ENCODE data around the gene COL18A1.

DNA sequence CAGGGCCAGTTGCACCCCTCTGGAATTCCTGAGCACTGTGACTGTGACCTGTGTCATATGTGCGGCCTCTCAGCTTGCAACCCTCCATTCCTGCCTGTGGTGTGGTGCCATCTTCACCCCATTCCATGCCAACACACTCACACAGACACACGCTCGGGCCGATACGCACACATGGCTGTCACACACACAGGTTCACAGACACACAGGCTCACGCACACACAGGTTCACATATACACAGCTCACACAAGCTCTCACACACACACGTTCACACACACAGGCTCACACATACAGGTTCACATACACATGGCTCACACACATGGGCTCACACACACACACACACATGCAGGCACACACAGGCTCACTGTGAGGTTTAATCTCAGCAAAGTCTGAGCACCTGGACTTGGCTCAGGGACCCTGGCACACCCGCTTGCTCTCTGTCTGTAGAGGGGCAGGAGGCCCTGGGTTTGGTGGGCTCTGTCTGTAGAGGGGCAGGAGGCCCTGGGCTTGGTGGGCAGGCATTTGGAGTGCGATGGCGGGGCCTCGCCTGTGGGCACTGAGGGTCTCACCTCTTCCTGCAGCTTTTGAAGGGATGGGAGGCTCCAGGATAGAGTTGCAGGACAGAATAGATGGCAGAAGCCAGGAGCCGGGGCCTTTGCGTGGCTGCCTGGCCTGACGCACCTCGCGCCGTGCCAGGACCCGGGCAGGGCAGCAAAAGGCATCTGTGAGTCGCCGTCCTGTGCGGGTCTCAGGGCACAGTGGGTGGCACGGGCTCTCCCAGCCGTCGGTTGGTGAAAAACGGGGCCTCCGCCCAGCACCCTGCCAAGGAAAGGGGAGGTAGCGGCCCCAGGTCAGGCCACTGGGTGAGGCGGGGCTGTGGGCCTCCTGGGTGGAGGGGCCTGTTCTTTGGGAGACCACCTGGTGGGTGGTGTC lies 17.1 kb downstream of the COL18A1 start:
- TF ChIP-seq CTCF (IDR thresholded peaks at IDR 0.05; ENCODE audit: low read depth, low read length, missing input control) (no peak), RAD21 (IDR thresholded peaks at IDR 0.05) (no peak), EGR1 (IDR thresholded peaks at IDR 0.05; ENCODE audit: low read depth in 2 of 2) (no peak), SP1 (IDR thresholded peaks at IDR 0.05) (no peak), TAF1 (conservative IDR thresholded peaks at IDR 0.05) (no peak), MAX (IDR thresholded peaks at IDR 0.05) (no peak)
- TF ChIP-seq, protein P1, sequence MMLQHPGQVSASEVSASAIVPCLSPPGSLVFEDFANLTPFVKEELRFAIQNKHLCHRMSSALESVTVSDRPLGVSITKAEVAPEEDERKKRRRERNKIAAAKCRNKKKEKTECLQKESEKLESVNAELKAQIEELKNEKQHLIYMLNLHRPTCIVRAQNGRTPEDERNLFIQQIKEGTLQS (IDR thresholded peaks at IDR 0.05): no peak

Data from liver (tissue), 3 donors.